Right cardiac atrium (tissue), 5 donors: ENCODE data around the gene WDR18. TPM values are rescaled to one million over a fixed set of nuclear protein-coding genes. Genes with fewer than 3 reads are reported as not detected.

ENCODE experiments used
- ATAC-seq, 2 donors: fragments of 200-7000 bp; cut with Tn5 transposase; one replicate each; pipeline versions ENCODE4 v1.8.0 to v1.9.1; 2020; ENCODE audit warnings: moderate library complexity in 2 of 2, mild to moderate bottlenecking in 1 of 2
- DNase-seq, 3 donors: peaks; one replicate each; pipeline ENCODE4 v3.0.0-alpha.2; 2020
- H3K27ac ChIP-seq: one replicate; pipeline ENCODE4 v1.5.1; 2013; ENCODE audit warnings: mild to moderate bottlenecking, low read length, control low read depth, moderate library complexity
- H3K27me3 ChIP-seq: one replicate; pipeline ENCODE4 v1.6.1; 2013; ENCODE audit not compliant: control insufficient read depth, insufficient read depth
- H3K4me1 ChIP-seq: one replicate; pipeline ENCODE4 v1.6.1; 2013; ENCODE audit warnings: low read length; ENCODE audit not compliant: control insufficient read depth, insufficient read depth
- H3K4me3 ChIP-seq: one replicate; pipeline ENCODE4 v1.5.1; 2013; ENCODE audit warnings: low read length, control low read depth
- H3K9me3 ChIP-seq: one replicate; pipeline ENCODE4 v1.6.1; 2013; ENCODE audit warnings: low read length; ENCODE audit not compliant: control insufficient read depth
- WGBS: extraction: QIAGEN DNeasy Blood & Tissue Kit; methylation state at CpG from one replicate; pipeline ENCODE4 v1.1.7; 2013; 5-methylcytosine and 5-hydroxymethylcytosine counted together
- intact Hi-C, 4 donors: fragments of 100-400 bp; cut with DNase I; formaldehyde crosslinking; loops; one replicate each; pipeline versions ENCODE4 v1.11.0 to v1.14.0; 2022 to 2023
- polyA plus RNA-seq: library from polyadenylated mRNA; stranded (reverse); fragments of 200-250 nt; gene quantifications from one replicate; pipeline ENCODE4 v1.2.3, GENCODE V29; 2013
- total RNA-seq, 4 donors: library from RNA; stranded (reverse); fragmentation: NEBNext Ultra II Directional; extraction: Animal tissue kit (Norgen Biotek cat#: 25700); gene quantifications; one replicate each; pipeline ENCODE4 v1.2.1, GENCODE V29; 2021
- donor health status: healthy with polysubstance abuse.
- donor health status: DM: no; HTN: yes; CAD: no.
- donor health status: DM: no; HTN: no; CAD: no.
- donor health status: DM: no; HTN: yes; CAD: no; lungs with severe emphysema.
- donor health status: DM: yes; HTN: yes; CAD: no.

Gene WDR18
- total and polyA plus RNA-seq, 5 donors: 12.2 to 24.0 (median 18.2) TPM

- ATAC-seq: no peak
- Histone ChIP-seq H3K27ac (no peak overlapping the region), H3K4me1 (no peaks in the 10 kb centered on the region), H3K4me3 (no peak overlapping the region), H3K9me3 (no peaks in the 10 kb centered on the region), H3K27me3 (no peaks in the 10 kb centered on the region)
- DNase-seq: peak in 1 of 3 donors; percentile 36
- WGBS: 88% methylated on average over 15 of the region's 15 CpGs
- intact Hi-C loops: loop anchor here in 2 of 4 donors (10.0 kb wide), 2 partner anchors 214 to 224 kb away; no protein-coding TSS in a partner anchor
Observed at GRCh38 chr19:988510-988909, 4.4 kb downstream of the WDR18 start.

- H3K27me3 ChIP-seq: no peaks in the 10 kb centered on the region
- intact Hi-C loops: loop anchor here in 2 of 4 donors (10.0 kb wide), 2 partner anchors 215 to 225 kb away; no protein-coding TSS in a partner anchor
- ATAC-seq (no peak), DNase-seq (peak in 2 of 3 donors; percentile 44 to 49)
- no peak overlapping the region for H3K27ac ChIP-seq
- H3K4me1 ChIP-seq: no peaks in the 10 kb centered on the region
- no peak overlapping the region for H3K4me3 ChIP-seq
- 85% methylated on average over 25 of the region's 25 CpGs for WGBS
- no peaks in the 10 kb centered on the region for H3K9me3 ChIP-seq
Observed at GRCh38 chr19:989381-990081, 5.4 kb downstream of the WDR18 start.

GRCh38 chr19:990119-990571, 6.0 kb downstream of the WDR18 start:
- no peak overlapping the region for H3K27ac ChIP-seq
- H3K4me3 ChIP-seq: no peak overlapping the region
- peak in 2 of 3 donors; percentile 47 to 61 for DNase-seq
- H3K4me1 ChIP-seq: no peaks in the 10 kb centered on the region
- no peaks in the 10 kb centered on the region for H3K9me3 ChIP-seq
- no peak for ATAC-seq
- no peaks in the 10 kb centered on the region for H3K27me3 ChIP-seq
- 83% methylated on average over 27 of the region's 27 CpGs for WGBS
- intact Hi-C loops: no loop called here

- Histone ChIP-seq H3K4me1 (no peaks in the 10 kb centered on the region), H3K27ac (no peak overlapping the region), H3K27me3 (no peaks in the 10 kb centered on the region), H3K9me3 (no peaks in the 10 kb centered on the region), H3K4me3 (no peak overlapping the region)
- peak in 2 of 3 donors; percentile 50 to 59 for DNase-seq
- WGBS: 93% methylated on average over 23 of the region's 23 CpGs
- no peak for ATAC-seq
- intact Hi-C loops: no loop called here
Observed at GRCh38 chr19:990746-991145, 6.6 kb downstream of the WDR18 start.

- H3K4me3 ChIP-seq: no peak overlapping the region
- no peaks in the 10 kb centered on the region for H3K27me3 ChIP-seq
- WGBS: 82% methylated on average over 45 of the region's 47 CpGs
- no peak overlapping the region for H3K27ac ChIP-seq
- DNase-seq (peak in 2 of 3 donors; percentile 57 to 76), ATAC-seq (peak; percentile 7 to 48)
- H3K4me1 ChIP-seq: no peaks in the 10 kb centered on the region
- intact Hi-C loops: no loop called here
- H3K9me3 ChIP-seq: no peaks in the 10 kb centered on the region
Observed at GRCh38 chr19:991174-991931, 7.2 kb downstream of the WDR18 start.

- ATAC-seq (no peak), DNase-seq (peak in 2 of 3 donors; percentile 51 to 60)
- WGBS: 93% methylated on average over 42 of the region's 42 CpGs
Observed at GRCh38 chr19:991932-992669, 8.0 kb downstream of the WDR18 start.

GRCh38 chr19:992670-993055, 8.5 kb downstream of the WDR18 start:
- 88% methylated on average over 13 of the region's 13 CpGs for WGBS
- Histone ChIP-seq H3K27me3 (no peaks in the 10 kb centered on the region), H3K27ac (no peak overlapping the region), H3K9me3 (no peaks in the 10 kb centered on the region), H3K4me3 (no peak overlapping the region), H3K4me1 (no peaks in the 10 kb centered on the region)
- no peak for ATAC-seq
- intact Hi-C loops: no loop called here
- DNase-seq: no peak

More at GRCh38 chr19:991932-992669, 8.0 kb downstream of the WDR18 start:
- Histone ChIP-seq H3K9me3 (no peaks in the 10 kb centered on the region), H3K27ac (no peak overlapping the region), H3K27me3 (no peaks in the 10 kb centered on the region), H3K4me1 (no peaks in the 10 kb centered on the region), H3K4me3 (no peak overlapping the region)
- intact Hi-C loops: no loop called here

GRCh38 chr19:993361-993830, 9.3 kb downstream of the WDR18 start:
- intact Hi-C loops: no loop called here
- Histone ChIP-seq H3K9me3 (no peaks in the 10 kb centered on the region), H3K27me3 (no peaks in the 10 kb centered on the region), H3K27ac (no peak overlapping the region), H3K4me3 (no peak overlapping the region), H3K4me1 (no peaks in the 10 kb centered on the region)
- WGBS: 88% methylated on average over 17 of the region's 17 CpGs
- ATAC-seq: no peak
- peak in 1 of 3 donors; percentile 29 for DNase-seq

GRCh38 chr19:993831-994393, 9.8 kb downstream of the WDR18 start:
- H3K27me3 ChIP-seq: no peaks in the 10 kb centered on the region
- 90% methylated on average over 43 of the region's 43 CpGs for WGBS
- H3K4me1 ChIP-seq: no peaks in the 10 kb centered on the region
- H3K27ac ChIP-seq: no peak overlapping the region
- ATAC-seq: no peak
- H3K4me3 ChIP-seq: no peak overlapping the region
- no peaks in the 10 kb centered on the region for H3K9me3 ChIP-seq
- intact Hi-C loops: no loop called here
- peak in 2 of 3 donors; percentile 58 to 61 for DNase-seq

GRCh38 chr19:994516-994915, 10.4 kb downstream of the WDR18 start:
- ATAC-seq: no peak
- intact Hi-C loops: no loop called here
- no peaks in the 10 kb centered on the region for H3K27me3 ChIP-seq

More at GRCh38 chr19:994516-994915, 10.4 kb downstream of the WDR18 start:
- Histone ChIP-seq H3K4me3 (no peak overlapping the region), H3K4me1 (no peaks in the 10 kb centered on the region), H3K27ac (no peak overlapping the region), H3K9me3 (no peaks in the 10 kb centered on the region)
- 95% methylated on average over 18 of the region's 18 CpGs for WGBS
- DNase-seq: peak in 2 of 3 donors; percentile 43 to 53
